ENCODE data around the gene EXOSC5. TPM values are rescaled to one million over a fixed set of nuclear protein-coding genes. Genes with fewer than 3 reads are reported as not detected.

Gene EXOSC5
- total and polyA plus RNA-seq, 12 donors = 4.2 to 73.7 (median 26.6) TPM

DNA sequence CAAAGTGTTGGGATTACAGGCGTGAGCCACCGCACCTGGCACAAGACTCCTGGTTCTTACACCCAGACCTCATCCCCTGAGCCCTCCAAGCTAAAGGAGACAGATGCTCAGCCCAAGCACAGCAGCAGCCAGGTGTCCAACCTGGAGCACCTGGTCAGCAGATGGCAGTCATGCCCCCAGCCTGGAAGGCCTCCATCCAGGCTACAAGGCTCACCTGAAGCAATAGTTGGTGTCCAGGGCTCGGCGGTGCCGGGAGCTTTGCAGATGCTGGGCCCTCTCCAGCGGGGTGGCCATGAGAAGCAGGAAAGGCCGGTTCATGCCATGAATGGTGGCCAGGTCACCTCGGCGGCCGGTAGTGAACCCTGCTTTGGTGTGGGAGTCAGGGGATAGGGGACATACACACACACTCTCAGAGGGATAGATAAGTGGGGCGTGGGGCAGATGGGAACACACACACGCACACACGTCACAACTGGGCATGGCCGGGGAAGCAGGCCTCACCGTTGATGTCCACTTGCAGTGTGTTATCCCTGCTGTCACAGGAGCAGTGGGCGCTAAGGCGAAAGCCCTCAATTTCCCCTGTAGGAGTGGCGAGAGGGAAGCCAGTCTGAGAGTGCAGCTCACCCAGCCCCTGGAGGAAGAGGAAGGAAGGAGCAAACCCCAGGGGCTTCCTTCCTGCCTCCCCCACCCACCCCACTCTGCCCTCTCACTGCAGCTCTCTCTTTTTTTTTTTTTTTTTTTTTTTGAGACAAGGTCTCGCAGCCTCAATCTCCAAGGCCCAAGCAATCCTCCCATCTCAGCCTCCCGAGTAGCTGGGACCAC, 55.3 kb downstream of the EXOSC5 start:
- no peak for TF ChIP-seq POLR2A (IDR thresholded peaks at IDR 0.05)
- TF ChIP-seq, protein P1, sequence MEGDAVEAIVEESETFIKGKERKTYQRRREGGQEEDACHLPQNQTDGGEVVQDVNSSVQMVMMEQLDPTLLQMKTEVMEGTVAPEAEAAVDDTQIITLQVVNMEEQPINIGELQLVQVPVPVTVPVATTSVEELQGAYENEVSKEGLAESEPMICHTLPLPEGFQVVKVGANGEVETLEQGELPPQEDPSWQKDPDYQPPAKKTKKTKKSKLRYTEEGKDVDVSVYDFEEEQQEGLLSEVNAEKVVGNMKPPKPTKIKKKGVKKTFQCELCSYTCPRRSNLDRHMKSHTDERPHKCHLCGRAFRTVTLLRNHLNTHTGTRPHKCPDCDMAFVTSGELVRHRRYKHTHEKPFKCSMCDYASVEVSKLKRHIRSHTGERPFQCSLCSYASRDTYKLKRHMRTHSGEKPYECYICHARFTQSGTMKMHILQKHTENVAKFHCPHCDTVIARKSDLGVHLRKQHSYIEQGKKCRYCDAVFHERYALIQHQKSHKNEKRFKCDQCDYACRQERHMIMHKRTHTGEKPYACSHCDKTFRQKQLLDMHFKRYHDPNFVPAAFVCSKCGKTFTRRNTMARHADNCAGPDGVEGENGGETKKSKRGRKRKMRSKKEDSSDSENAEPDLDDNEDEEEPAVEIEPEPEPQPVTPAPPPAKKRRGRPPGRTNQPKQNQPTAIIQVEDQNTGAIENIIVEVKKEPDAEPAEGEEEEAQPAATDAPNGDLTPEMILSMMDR (IDR thresholded peaks at IDR 0.05) = no peak
- H3K4me1 ChIP-seq (replicated peaks in 1 of 2) = no peaks in the 10 kb centered on the region
- H3K9me3 ChIP-seq (replicated peaks in 1 of 3) = no peaks in the 10 kb centered on the region
- peaks cover 0 to 34% of the 10 kb centered on the region in 2 donors for H3K36me3 ChIP-seq (replicated peaks in 1 of 2)
- intact Hi-C loops (cut with DNase I) = no loop called here
- 74 to 90% (median 86%) methylated on average over 16 to 20 of the region's 20 CpGs for whole genome bisulfite sequencing, 4 donors
- H3K27ac ChIP-seq = no peak overlapping the region
- H3K27me3 ChIP-seq = no peaks in the 10 kb centered on the region
- no peak for DNase-seq
- H3K4me3 ChIP-seq = no peak overlapping the region

DNA sequence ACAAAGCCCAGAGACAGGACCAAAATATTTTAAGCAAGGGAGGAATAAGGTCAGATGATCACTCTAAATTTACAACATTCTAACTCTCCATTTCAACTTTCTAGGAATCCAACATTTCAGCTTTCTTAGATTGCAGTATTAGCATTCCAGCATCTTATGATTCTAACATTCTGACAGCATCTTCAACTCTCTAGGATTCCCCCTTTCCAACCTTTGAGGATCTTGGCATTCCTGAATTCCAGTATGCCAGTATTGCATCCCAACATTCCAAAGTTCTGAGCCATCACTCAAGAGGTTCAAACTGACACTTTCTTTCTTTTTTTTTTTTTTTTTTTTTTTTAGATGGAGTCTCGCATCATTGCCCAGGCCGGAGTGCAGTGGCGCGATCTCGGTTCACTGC, 57.2 kb downstream of the EXOSC5 start:
- intact Hi-C loops (cut with DNase I) = no loop called here
- WGBS, 4 donors = 96 to 99% (median 97%) methylated on average over 5 of the region's 5 CpGs
- Histone ChIP-seq H3K27ac (no peak overlapping the region), H3K27me3 (no peaks in the 10 kb centered on the region), H3K4me1 (replicated peaks in 1 of 2) (no peaks in the 10 kb centered on the region), H3K9me3 (replicated peaks in 1 of 3) (no peaks in the 10 kb centered on the region), H3K4me3 (no peak overlapping the region), H3K36me3 (replicated peaks in 1 of 2) (peaks cover 0 to 23% of the 10 kb centered on the region in 2 donors)
- no peak for TF ChIP-seq POLR2A (IDR thresholded peaks at IDR 0.05)
- TF ChIP-seq, protein P1 (IDR thresholded peaks at IDR 0.05) = no peak
- no peak for DNase-seq

Small RNA genes within 50 kb of the gene (small RNA-seq; reads per million reads assigned to genes)
- gene RF00017 = 0 reads per million in 2 donors

Other genes with a start within 250 kb of the EXOSC5 start
- 1 to 10 TPM in 8 of 9 donors, under 1 TPM in 1; 0.06 to 4.7 (median 2.2) TPM for gene CYP2S1, start 204.1 kb downstream of the EXOSC5 start, total RNA-seq
- gene CYP2S1, start 204.1 kb downstream of the EXOSC5 start, polyA plus RNA-seq = 1 to 10 TPM in 2 of 3 donors, under 1 TPM in 1; 0.84 to 1.2 (median 1.2) TPM
- gene AXL, start 178.1 kb downstream of the EXOSC5 start, total RNA-seq = 100 to 1,000 TPM in 1 of 9 donors, 10 to 100 TPM in 8; 34.3 to 105 (median 61.3) TPM
- 10 to 100 TPM; 12.0 to 18.1 (median 16.8) TPM for gene AXL, start 178.1 kb downstream of the EXOSC5 start, polyA plus RNA-seq
- gene HNRNPUL1, start 133.0 kb downstream of the EXOSC5 start, total RNA-seq = 100 to 1,000 TPM in 8 of 9 donors, 10 to 100 TPM in 1; 55.8 to 175 (median 146) TPM
- gene HNRNPUL1, start 133.0 kb downstream of the EXOSC5 start, polyA plus RNA-seq = 100 to 1,000 TPM in 2 of 3 donors, 10 to 100 TPM in 1; 90.4 to 130 (median 101) TPM
- 10 to 100 TPM in 7 of 9 donors, 1 to 10 TPM in 2; 8.2 to 25.6 (median 18.9) TPM for gene CCDC97, start 87.2 kb downstream of the EXOSC5 start, total RNA-seq
- gene CCDC97, start 87.2 kb downstream of the EXOSC5 start, polyA plus RNA-seq = 10 to 100 TPM in 1 of 3 donors, 1 to 10 TPM in 2; 9.4 to 17.4 (median 10.0) TPM
- gene TGFB1, start 43.4 kb downstream of the EXOSC5 start, total RNA-seq = 10 to 100 TPM in 8 of 9 donors, 1 to 10 TPM in 1; 1.6 to 75.9 (median 38.2) TPM
- gene TGFB1, start 43.4 kb downstream of the EXOSC5 start, polyA plus RNA-seq = 10 to 100 TPM in 2 of 3 donors, 1 to 10 TPM in 1; 8.7 to 37.9 (median 17.1) TPM
- 10 to 100 TPM in 5 of 9 donors, 1 to 10 TPM in 4; 6.4 to 16.8 (median 12.1) TPM for gene B9D2, start 33.2 kb downstream of the EXOSC5 start, total RNA-seq
- 10 to 100 TPM in 1 of 3 donors, 1 to 10 TPM in 2; 2.7 to 14.4 (median 8.9) TPM for gene B9D2, start 33.2 kb downstream of the EXOSC5 start, polyA plus RNA-seq
- 10 to 100 TPM in 2 of 9 donors, 1 to 10 TPM in 7; 2.0 to 13.5 (median 9.4) TPM for gene TMEM91, start 20.8 kb downstream of the EXOSC5 start, total RNA-seq
- 10 to 100 TPM in 2 of 3 donors, 1 to 10 TPM in 1; 1.9 to 88.6 (median 30.6) TPM for gene TMEM91, start 20.8 kb downstream of the EXOSC5 start, polyA plus RNA-seq
- 100 to 1,000 TPM in 6 of 9 donors, 10 to 100 TPM in 3; 51.8 to 294 (median 114) TPM for gene BCKDHA, start 459 bp upstream of the EXOSC5 start, total RNA-seq
- gene BCKDHA, start 459 bp upstream of the EXOSC5 start, polyA plus RNA-seq = 10 to 100 TPM; 17.6 to 44.3 (median 30.4) TPM
- 1 to 10 TPM in 7 of 9 donors, under 1 TPM in 2; 0.30 to 6.5 (median 2.0) TPM for gene B3GNT8, start 30.0 kb upstream of the EXOSC5 start, total RNA-seq
- 1 to 10 TPM in 2 of 3 donors, under 1 TPM in 1; 0.15 to 3.5 (median 1.2) TPM for gene B3GNT8, start 30.0 kb upstream of the EXOSC5 start, polyA plus RNA-seq
- 10 to 100 TPM; 35.5 to 60.9 (median 46.5) TPM for gene DMAC2, start 42.6 kb upstream of the EXOSC5 start, total RNA-seq
- gene DMAC2, start 42.6 kb upstream of the EXOSC5 start, polyA plus RNA-seq = 10 to 100 TPM; 30.7 to 50.1 (median 45.3) TPM
- gene ERICH4, start 45.8 kb upstream of the EXOSC5 start, total RNA-seq = not detected
- gene ERICH4, start 45.8 kb upstream of the EXOSC5 start, polyA plus RNA-seq = under 1 TPM in 1 of 3 donors, not detected in 2; 0.10 TPM
- gene CEACAM21, start 178.8 kb upstream of the EXOSC5 start, total RNA-seq = 1 to 10 TPM in 7 of 9 donors, under 1 TPM in 1, not detected in 1; 0.50 to 4.7 (median 2.3) TPM
- gene CEACAM21, start 178.8 kb upstream of the EXOSC5 start, polyA plus RNA-seq = 1 to 10 TPM; 1.2 to 1.7 (median 1.5) TPM
- gene CEACAM4, start 229.7 kb upstream of the EXOSC5 start, total RNA-seq = 1 to 10 TPM in 3 of 9 donors, under 1 TPM in 3, not detected in 3; 0.19 to 1.6 (median 0.84) TPM
- under 1 TPM; 0.32 to 0.95 (median 0.84) TPM for gene CEACAM4, start 229.7 kb upstream of the EXOSC5 start, polyA plus RNA-seq